Activated T-cell treated with anti-CD3 and anti-CD28 coated beads, Interleukin-2, amount 50 U/mL, for 48 hours (primary cell): ENCODE measurements around the gene PPP1R8.
"Not testable (repeated sequence)": the region's sequence is repeated elsewhere in the genome, so short reads cannot be mapped to it uniquely, and the experiment has no call there.

Experiments used
- DNase-seq, 2 experiments: peaks; one replicate each; pipeline ENCODE4 v3.0.0-alpha.2; 2020

PPP1R8 gene

DNA sequence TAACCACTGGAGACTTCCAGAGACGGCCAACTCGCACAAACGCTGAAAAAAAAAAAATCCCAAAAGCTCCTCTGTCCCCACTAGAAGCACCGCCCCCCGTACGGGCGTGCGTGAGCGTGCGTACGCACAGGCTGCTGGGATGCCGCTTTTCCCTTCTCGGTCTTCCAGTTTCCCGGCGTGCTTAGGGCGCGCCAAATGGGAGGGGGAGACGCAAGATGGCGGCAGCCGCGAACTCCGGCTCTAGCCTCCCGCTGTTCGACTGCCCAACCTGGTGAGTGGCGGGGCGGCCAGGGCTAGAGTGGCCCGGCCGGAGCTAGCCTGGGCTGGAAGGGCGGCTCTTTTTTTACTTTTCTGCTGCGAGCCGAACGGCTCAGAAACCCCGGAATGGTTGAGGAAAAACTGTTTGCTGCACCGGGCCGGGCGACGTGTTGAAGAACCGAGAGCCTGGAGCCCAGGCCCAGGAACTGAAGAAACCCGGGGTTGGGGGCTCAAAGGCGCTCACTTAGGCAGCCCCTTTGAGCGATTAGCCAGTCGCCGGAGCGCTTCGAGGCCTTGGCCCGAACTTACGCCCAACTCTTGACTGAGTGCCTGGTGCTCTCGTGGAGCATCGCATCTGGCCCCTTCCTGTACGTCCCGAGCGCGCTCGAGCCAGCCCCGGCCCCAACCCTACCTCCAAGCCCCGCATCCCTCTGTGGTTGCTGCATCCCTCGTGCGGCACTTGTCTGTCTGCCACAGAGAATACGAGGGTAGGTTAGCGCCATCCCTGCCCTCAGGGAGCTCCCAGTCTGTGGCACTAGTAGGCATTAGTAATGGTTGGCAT lies at the start of gene PPP1R8:
Gene PPP1R8, plus strand, starts transcription at position 162 of the 820 bp plus-strand sequence. Its CDS starts 54 bp downstream, at position 216.
- peak; percentile 93 for DNase-seq

DNA sequence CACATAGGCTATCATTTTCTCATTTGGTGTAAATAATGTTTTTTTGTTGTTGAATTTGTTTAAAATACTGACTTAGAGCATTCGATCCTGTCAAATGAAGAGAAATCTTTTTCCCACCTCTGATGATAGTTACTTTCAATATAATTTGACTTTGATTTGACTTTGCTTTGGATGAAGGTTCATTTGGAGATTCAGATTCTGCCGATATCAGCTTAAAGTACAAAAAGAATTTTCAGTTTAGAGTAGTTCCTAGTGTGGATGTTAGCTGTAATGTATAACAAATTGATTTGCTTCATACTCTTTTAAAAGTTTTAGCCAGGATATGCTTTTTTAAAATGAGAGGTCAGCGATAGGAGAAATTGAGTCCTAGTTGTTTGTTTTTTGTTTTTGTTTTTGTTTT lies 47.6 kb upstream of the PPP1R8 start:
- DNase-seq: no peak

DNA sequence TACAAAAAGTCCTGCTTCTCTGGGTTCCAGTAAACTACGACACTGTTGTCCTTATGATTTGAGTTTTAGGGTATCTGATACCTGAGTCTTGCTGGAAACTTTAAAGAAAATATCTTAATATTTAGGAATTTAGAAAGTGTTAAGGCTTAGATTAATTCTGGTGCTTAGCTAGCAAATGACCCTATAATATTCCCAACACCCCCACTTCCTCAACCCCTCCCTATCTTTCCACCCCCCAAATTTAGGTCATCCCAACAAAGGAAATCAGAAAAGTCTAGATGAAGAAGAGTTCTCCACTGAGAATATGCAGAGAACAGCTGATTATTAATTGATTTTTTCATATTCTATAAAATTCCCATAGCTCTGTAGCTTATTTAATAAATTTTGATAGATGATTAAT lies 45.9 kb upstream of the PPP1R8 start:
- no peak for DNase-seq

DNA sequence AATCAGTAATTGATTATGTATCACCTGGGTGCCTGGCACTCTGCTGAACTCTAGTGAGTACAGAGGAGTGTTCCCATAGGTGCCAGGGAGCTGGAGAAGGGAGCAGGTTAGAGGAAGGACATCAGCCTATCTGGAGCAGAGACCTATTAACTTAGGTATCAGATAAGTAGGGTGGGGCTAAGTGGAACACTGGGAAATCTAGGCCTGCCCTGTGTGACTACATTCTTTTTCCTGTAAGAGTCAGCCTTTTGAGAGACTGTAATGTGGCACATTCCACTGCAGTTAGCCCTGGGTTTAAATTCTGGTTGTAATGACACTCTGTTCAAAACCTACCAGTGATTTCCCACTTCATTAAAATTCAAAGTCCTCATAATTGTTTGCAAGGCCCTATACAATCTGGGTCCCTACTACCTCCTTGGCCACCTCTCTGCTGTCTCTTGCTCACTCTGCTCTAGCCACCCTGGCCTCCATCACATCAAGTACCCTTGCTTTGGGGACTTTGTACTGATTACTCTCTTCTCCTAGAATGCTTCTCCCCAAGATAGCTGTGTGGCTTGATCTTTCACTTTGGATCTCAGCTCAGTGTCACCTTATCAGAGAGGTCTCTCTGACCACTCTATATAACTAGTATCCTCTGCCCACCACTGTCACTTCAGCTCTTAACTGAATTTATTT lies 44.7 kb upstream of the PPP1R8 start:
- DNase-seq: no peak

- DNase-seq: no peak
These were observed 42.7 kb upstream of the PPP1R8 start for GRCh38 chr1:27787895-27788294.

GRCh38 chr1:27789540-27790041 lies 41.0 kb upstream of the PPP1R8 start:
- DNase-seq: no peak

GRCh38 chr1:27790270-27790669 lies 40.3 kb upstream of the PPP1R8 start:
- DNase-seq: not testable (repeated sequence)

DNA sequence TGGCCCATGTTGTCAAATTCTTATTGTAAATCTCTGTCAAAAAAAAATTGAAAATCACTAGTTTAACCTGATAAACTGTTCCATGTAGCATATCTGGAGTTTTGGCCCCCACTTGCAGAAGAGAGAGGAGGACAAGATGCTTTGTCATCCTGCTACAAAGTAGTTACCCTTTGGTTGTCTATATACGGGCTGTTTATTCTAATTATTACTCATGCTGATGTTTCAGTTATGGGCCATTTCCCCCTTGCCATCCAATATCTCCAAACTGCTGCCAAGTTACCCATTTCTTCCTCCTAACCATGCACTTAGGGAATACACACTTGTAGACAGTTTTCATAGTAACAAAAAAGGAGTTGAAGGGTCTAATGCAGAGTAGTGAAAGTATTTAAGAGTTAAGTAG lies 35.0 kb upstream of the PPP1R8 start:
- no peak for DNase-seq

DNA sequence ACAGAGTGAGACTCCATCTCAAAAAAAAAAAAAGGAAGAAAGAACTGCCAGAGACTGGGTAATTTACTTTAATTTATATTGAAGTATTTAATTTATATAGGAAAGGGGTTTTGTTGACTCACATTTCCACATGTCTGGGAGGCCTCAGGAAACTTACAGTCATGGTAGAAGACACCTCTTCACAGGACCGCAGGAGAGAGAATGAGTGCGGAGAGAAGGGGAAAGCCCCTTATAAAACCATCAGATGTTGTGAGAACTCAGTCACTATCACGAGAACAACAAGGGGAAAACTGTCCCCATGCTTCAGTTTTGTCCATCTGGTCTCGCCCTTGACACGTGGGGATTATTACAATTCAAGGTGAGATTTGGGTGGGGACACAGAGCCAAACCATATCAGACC lies 25.8 kb upstream of the PPP1R8 start:
- DNase-seq: no peak

- DNase-seq: no peak
These were observed 23.8 kb upstream of the PPP1R8 start for GRCh38 chr1:27806758-27807157.

- no peak for DNase-seq
These were observed 23.2 kb upstream of the PPP1R8 start for GRCh38 chr1:27807385-27807784.

DNA sequence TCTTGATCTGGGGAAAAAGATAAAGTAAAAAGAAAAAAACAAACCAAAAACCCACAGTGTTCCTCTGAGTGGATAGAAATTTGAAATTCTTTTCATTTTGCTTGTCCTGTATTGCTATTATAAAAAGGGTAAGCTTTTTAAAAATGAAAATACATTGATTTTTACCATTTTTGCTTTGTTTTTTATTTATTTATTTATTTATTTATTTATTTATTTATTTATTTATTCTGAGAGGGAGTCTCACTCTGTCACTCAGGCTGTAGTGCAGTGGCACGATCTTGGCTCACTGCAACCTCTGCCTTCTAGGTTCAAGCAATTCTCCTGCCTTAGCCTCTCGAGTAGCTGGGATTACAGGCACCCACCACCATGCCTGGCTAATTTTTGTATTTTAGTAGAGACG lies 22.5 kb upstream of the PPP1R8 start:
- not testable (repeated sequence) for DNase-seq

DNA sequence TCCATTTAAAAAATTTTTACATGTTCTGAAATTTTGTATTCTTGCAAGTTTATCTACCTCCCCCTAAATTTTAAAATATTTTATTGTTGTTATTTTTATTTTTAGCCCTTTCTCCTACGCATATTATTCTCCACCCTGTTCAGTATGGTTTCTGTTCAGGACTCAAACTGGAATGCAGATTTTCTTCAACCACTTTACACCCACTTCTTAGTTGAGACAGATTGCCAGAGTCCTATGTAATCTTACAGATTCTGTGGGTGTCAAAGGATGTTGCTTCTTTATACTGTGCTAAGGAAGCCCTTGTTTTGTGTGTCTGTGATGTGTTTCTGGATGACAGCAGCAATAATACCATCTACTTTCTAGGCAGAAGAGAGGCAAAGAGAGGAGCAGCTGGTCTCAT lies 20.7 kb upstream of the PPP1R8 start:
- no peak for DNase-seq

- no peak for DNase-seq
These were observed 18.7 kb upstream of the PPP1R8 start for GRCh38 chr1:27811741-27812500.

DNA sequence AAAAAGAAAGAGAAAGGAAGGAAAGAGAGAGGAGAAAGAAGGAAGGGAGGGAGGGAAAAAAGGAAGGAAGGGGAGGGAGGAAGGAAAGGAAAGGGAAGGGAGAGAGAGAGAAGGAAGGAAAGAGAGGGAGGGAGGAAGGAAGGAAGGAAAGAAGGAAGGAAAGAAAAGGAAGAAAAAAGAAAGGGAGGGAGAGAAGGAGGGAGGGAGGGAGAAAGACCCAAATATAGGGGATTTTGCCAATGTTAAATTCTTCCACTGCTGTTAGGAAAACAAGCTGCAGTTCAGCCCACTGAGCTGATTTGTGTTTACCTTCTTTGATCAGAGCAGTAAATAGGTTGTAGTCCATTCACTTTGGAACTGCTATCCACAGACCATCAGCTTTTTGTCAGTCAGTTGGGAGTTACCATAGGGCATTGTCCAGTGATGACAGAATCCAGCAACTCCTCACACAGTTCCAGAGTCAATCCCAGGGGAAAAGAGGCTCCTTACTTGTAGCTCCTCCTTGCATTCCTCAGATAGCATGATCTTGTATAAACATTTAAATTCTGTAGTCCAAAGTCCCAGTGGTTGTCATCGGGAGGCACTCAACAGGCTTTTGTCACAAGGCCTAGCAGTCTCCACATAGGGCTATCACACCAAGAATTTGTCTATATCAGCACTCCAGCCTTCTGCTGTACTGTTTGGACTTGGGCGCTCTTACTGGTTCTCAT lies 13.5 kb upstream of the PPP1R8 start:
- DNase-seq: no peak

DNA sequence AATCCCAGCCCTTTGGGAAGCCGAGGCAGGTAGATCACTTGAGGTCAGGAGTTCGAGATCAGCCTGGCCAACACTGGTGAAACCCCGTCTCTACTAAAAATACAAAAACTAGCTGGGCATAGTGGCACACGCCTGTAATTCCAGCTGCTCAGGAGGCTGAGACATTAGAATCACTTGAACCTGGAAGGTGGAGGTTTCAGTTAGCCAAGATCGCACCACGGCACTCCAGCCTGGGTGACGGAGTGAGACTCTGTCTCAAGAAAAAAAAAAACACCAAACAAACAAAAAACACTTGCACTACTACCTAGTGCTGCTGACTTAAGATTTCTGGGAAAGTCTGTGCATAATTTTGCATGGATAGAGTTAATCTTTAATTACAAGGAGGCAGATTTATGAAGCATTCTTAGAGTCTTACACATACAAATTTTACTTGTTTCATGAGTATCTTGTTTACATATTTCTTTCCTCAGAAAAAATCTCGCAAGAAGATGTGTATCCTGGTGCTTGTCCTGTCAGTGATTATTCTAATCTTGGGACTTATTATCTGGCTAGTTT lies 8.7 kb upstream of the PPP1R8 start:
- DNase-seq: no peak

DNA sequence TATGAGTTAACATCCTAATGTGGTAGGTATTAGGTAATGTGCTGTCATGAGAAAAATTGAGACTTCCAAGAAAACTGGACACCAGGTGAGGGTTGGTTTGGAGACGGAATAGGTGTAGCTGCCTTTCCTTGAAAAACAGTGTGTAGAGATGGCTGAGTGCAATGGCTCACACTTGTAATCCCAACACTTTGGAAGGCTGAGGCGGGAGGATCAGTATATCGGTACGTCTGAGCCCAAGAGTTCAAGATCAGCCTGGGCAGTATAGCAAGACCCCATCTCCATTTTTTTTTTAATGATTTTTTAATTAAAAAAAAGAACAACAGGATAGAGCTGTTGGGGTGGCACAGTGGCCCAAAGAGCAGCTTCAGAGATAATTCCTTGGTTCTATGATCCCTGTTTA lies 6.8 kb upstream of the PPP1R8 start:
- no peak for DNase-seq

GRCh38 chr1:27824411-27824810 lies 6.2 kb upstream of the PPP1R8 start:
- DNase-seq: no peak

DNA sequence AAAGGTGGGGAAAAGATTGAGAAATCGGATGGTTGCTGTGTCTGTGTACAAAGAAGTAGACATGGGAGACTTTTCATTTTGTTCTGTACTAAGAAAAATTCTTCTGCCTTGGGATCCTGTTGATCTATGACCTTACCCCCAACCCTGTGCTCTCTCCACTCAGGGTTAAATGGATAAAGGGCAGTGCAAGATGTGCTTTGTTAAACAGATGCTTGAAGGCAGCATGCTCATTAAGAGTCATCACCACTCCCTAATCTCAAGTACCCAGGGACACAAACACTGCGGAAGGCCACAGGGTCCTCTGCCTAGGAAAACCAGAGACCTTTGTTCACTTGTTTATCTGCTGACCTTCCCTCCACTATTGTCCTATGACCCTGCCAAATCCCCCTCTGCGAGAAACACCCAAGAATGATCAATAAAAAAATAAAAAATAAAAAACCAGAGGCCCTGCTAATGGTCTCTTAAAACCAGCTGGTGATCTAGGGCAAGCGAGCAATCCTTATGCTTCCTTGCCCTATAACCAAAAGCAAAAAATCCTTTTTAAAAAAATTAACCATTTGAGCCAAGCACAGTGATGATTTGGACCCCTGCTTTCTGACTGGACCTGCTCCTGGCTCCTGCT lies 1.1 kb upstream of the PPP1R8 start:
- DNase-seq: not testable (repeated sequence)

DNA sequence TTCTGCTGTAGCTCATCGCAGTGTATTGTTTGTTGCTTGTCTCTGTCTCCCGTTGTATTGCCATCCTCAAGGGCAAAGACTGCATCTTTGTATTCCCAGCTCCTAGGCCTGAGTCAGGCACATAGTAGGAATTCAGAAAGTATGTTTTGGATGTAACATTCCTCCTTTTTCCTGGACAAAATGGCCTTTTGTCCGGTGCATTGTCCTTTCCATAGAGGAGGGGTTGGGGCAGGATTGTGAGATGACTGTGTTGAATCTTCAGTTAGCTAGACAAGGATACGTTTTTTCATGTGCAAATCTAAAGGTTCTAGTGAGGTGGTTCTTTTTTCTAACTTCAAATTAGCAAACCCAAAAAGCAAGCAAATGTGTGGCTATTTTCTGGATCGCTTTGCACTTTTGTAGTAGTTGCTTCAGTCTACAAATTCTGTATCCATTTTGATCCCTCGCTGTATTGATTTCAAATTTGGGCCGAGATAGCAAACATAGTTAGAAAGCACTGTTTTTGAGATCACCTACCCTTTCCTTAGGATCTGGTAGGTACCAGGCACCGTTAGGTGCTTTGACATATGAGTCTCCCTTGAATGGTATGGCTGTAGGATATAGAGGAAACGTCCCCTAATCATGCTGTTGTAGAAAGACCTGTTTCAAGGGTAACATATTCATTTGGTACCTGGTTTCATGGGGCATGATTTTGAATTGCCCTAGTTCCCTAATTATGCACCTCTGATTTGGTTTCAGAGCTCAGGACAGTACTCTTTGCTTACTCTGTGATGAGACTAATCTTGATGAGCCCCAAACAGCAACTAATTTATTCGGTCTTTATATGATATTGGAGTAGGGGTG lies 1.2 kb downstream of the PPP1R8 start:
- no peak for DNase-seq

GRCh38 chr1:27832762-27833161 lies 2.2 kb downstream of the PPP1R8 start:
- DNase-seq: no peak
